ENCODE results near the gene CCDC57.

Gene CCDC57

GRCh38 chr17:82240506-82241182 lies 28.0 kb upstream of the CCDC57 start:
- H3K4me3 ChIP-seq (ENCODE audit: low read depth, low read length): no peak overlapping the region
- TF ChIP-seq CTCF (IDR thresholded peaks at IDR 0.05; ENCODE audit: borderline replicate concordance, insufficient read depth, low read depth, low read length): no peak

- H3K4me3 ChIP-seq (ENCODE audit: low read depth, low read length): no peak overlapping the region
- TF ChIP-seq CTCF (IDR thresholded peaks at IDR 0.05; ENCODE audit: borderline replicate concordance, insufficient read depth, low read depth, low read length): no peak
Observed at GRCh38 chr17:82239926-82240505, 27.4 kb upstream of the CCDC57 start.

GRCh38 chr17:82239401-82239925 lies 26.8 kb upstream of the CCDC57 start:
- no peak for TF ChIP-seq CTCF (IDR thresholded peaks at IDR 0.05; ENCODE audit: borderline replicate concordance, insufficient read depth, low read depth, low read length)
- no peak overlapping the region for H3K4me3 ChIP-seq (ENCODE audit: low read depth, low read length)

GRCh38 chr17:82238472-82239201 lies 26.0 kb upstream of the CCDC57 start:
- no peak overlapping the region for H3K4me3 ChIP-seq (ENCODE audit: low read depth, low read length)
- no peak for TF ChIP-seq CTCF (IDR thresholded peaks at IDR 0.05; ENCODE audit: borderline replicate concordance, insufficient read depth, low read depth, low read length)

- no peak overlapping the region for H3K4me3 ChIP-seq (ENCODE audit: low read depth, low read length)
- no peak for TF ChIP-seq CTCF (IDR thresholded peaks at IDR 0.05; ENCODE audit: borderline replicate concordance, insufficient read depth, low read depth, low read length)
Observed at GRCh38 chr17:82237746-82238471, 25.3 kb upstream of the CCDC57 start.

- H3K4me3 ChIP-seq (ENCODE audit: low read depth, low read length): no peak overlapping the region
- TF ChIP-seq CTCF (IDR thresholded peaks at IDR 0.05; ENCODE audit: borderline replicate concordance, insufficient read depth, low read depth, low read length): no peak
Observed at GRCh38 chr17:82237083-82237745, 24.6 kb upstream of the CCDC57 start.

All from GM12875 (cell line).